ENCODE measurements around the gene B4GALT3. TPM values are rescaled to one million over a fixed set of nuclear protein-coding genes. Genes with fewer than 3 reads are reported as not detected.

Gene B4GALT3
- total and polyA plus RNA-seq, 2 of the 8 experiments (the other 6 are each of a cell fraction or from before 2014, with no cell fraction given): 42.3 to 43.0 TPM

DNA sequence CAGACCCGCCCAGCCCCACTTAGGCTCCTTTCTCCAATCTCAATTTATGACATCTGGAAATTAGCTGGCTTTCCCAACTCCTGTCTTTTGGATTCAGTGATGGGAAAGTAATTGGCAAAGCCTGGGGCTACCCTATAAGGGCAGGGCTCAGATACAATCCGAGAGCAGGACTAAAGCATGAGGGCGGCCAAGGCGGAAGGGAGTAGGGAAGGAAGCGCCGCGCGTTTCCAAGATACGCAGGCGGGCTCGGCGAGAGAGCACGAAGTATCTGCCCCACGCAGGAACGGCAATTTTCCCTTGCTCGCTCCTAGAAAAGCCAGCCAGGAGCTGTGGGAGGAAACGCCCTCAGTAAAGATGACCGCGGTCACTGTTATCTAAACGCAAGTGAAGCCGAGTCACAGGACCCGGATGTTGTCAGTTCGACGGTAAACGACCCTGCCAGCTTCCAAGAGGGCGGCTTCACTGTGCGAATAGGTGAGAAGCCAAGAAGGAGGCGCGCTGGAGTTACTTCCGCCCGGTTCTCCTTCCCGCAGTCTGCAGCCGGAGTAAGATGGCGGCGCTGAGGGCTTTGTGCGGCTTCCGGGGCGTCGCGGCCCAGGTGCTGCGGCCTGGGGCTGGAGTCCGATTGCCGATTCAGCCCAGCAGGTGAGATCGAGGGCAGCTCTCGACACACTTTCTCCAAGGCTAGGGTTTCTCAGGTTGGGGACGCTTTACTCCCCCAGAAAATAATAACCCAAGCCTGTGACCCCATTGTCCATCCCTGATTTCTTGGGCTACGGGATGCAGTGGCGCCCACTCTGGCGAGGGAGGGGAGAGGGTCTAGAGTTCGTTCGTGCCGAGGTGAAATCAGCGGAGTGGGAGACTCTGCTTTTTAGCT is 24.8 kb upstream of the B4GALT3 start, which contains the start of gene NDUFS2 (continued):
- no peak for TF ChIP-seq NANOG (IDR thresholded peaks at IDR 0.05; ENCODE audit: insufficient read depth, low read depth, low read length, poor library complexity, severe bottlenecking)
- TF ChIP-seq, protein P1, sequence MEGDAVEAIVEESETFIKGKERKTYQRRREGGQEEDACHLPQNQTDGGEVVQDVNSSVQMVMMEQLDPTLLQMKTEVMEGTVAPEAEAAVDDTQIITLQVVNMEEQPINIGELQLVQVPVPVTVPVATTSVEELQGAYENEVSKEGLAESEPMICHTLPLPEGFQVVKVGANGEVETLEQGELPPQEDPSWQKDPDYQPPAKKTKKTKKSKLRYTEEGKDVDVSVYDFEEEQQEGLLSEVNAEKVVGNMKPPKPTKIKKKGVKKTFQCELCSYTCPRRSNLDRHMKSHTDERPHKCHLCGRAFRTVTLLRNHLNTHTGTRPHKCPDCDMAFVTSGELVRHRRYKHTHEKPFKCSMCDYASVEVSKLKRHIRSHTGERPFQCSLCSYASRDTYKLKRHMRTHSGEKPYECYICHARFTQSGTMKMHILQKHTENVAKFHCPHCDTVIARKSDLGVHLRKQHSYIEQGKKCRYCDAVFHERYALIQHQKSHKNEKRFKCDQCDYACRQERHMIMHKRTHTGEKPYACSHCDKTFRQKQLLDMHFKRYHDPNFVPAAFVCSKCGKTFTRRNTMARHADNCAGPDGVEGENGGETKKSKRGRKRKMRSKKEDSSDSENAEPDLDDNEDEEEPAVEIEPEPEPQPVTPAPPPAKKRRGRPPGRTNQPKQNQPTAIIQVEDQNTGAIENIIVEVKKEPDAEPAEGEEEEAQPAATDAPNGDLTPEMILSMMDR (IDR thresholded peaks at IDR 0.05; ENCODE audit: control extremely low read depth in 1 of 3, insufficient read depth in 1 of 3, low read depth in 1 of 3, low read length in 3 of 3): peak; percentile 31 to 62 (median 49)
- peak; percentile 100 for TF ChIP-seq YY1 (IDR thresholded peaks at IDR 0.05; ENCODE audit: low read depth, low read length)
- peak; percentile 99 for TF ChIP-seq TAF1 (IDR thresholded peaks at IDR 0.05; ENCODE audit: low read depth, low read length)
- TF ChIP-seq CBX5 (IDR thresholded peaks at IDR 0.05; ENCODE audit: low read depth, low read length): no peak
- TF ChIP-seq RAD21 (IDR thresholded peaks at IDR 0.05 in 1 of 2, conservative IDR thresholded peaks at IDR 0.05 in 1 of 2; ENCODE audit: low read depth in 2 of 2, low read length in 2 of 2): peak in 1 of 2 experiments; percentile 23; a peak in 1 of 4 replicates
- TF ChIP-seq KDM5A (IDR thresholded peaks at IDR 0.05; ENCODE audit: low read length): peak; percentile 65
- 0 out of 2 replicates have a peak, but pooled peaks have one; percentile 37 for TF ChIP-seq TCF12 (IDR thresholded peaks at IDR 0.05; ENCODE audit: low read depth, low read length)
- peak in 1 of 2 experiments; percentile 89; a peak in 2 of 4 replicates for TF ChIP-seq SIN3A (conservative IDR thresholded peaks at IDR 0.05 in 1 of 2, IDR thresholded peaks at IDR 0.05 in 1 of 2; ENCODE audit: low read depth in 1 of 2, low read length in 2 of 2)
- no peak for TF ChIP-seq EZH2 (IDR thresholded peaks at IDR 0.05; ENCODE audit: low read depth, low read length, severe bottlenecking)
- peak; percentile 94 for TF ChIP-seq TAF7 (optimal IDR thresholded peaks at IDR 0.05; ENCODE audit: borderline replicate concordance, low read depth, low read length)
- peak in 1 of 2 experiments; percentile 54; a peak in 1 of 4 replicates for TF ChIP-seq HDAC2 (IDR thresholded peaks at IDR 0.05; ENCODE audit: borderline replicate concordance in 1 of 2, low read depth in 2 of 2, low read length in 2 of 2)
- TF ChIP-seq ASH2L (IDR thresholded peaks at IDR 0.05; ENCODE audit: low read length): peak; percentile 93
- no peak for TF ChIP-seq RXRA (IDR thresholded peaks at IDR 0.05; ENCODE audit: insufficient read depth, low read depth, low read length)

Data from H1 (cell line).